Adrenal gland (tissue), 5 donors: Measurements from ENCODE around the gene CALU.

Experiments
- CTCF ChIP-seq, 6 experiments: fragments of 450-650 bp in 4 of 6; fragments of 200-600 bp in 2 of 6; sonication (generic) in 1 of 6; IDR thresholded peaks; 1 replicate in 5 of 6; 2 replicates in 1 of 6; pipeline versions ENCODE4 v1.5.1 to v1.8.0; 2016 to 2021; ENCODE audit warnings: antibody characterized with exemption in 6 of 6, mild to moderate bottlenecking in 2 of 6, moderate library complexity in 1 of 6
- POLR2A ChIP-seq, 2 donors: fragments of 450-650 bp; IDR thresholded peaks; one replicate each; pipeline ENCODE4 v1.6.1; 2017; ENCODE audit warnings: antibody characterized with exemption in 2 of 2, mild to moderate bottlenecking in 2 of 2, moderate library complexity in 1 of 2
- donor health status: DM: no; HTN: no; CAD: no.

GRCh38 chr7:128774029-128774689 is 35.0 kb downstream of the CALU start:
- TF ChIP-seq POLR2A (IDR thresholded peaks at IDR 0.05): no peak
- TF ChIP-seq CTCF (IDR thresholded peaks at IDR 0.05): no peak
